ENCODE data around the gene MLX.
A peak's percentile ranks its signal among the peaks of the same experiment; 100 is the strongest.

DNA sequence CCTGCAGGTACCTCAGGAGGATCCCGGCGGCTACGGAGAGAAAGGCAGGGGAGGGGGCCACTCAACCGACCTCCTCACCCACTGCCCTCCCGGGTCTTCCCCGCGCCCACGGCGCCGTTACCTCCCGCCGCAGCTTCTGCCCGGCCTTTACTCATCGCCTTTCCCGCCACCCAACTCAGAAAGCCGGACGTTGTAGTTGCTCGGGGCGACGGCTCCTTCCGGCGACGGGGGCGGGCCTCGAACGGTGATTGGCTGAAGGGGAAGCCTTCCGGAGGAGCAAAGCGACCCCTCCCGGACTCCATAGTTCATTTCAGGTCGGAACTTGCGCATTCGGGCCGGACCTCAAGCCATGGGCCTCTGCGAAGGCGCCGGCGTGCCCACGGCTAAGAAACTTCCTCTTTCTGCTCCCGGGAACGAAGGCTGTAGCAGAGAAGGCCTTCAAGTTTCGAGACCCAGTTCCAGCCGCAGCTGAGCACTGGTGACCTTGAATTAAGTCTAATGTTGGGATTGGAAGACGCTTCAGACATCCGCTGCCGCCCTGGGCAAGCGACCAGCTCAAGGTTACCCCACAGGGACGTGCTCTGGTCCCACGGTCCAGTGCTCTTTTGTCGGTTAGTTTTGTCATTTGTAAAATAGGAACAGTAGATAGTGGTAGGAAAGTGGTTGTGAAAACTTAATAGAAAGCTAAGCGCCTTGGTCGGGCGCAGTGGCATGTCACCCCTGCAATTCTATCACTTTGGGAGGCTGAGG is 10.8 kb downstream of the MLX start, which contains the start of gene PSMC3IP:
- no peak for TF ChIP-seq EP300 (IDR thresholded peaks at IDR 0.05)
- TF ChIP-seq, protein P1, sequence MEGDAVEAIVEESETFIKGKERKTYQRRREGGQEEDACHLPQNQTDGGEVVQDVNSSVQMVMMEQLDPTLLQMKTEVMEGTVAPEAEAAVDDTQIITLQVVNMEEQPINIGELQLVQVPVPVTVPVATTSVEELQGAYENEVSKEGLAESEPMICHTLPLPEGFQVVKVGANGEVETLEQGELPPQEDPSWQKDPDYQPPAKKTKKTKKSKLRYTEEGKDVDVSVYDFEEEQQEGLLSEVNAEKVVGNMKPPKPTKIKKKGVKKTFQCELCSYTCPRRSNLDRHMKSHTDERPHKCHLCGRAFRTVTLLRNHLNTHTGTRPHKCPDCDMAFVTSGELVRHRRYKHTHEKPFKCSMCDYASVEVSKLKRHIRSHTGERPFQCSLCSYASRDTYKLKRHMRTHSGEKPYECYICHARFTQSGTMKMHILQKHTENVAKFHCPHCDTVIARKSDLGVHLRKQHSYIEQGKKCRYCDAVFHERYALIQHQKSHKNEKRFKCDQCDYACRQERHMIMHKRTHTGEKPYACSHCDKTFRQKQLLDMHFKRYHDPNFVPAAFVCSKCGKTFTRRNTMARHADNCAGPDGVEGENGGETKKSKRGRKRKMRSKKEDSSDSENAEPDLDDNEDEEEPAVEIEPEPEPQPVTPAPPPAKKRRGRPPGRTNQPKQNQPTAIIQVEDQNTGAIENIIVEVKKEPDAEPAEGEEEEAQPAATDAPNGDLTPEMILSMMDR (IDR thresholded peaks at IDR 0.05) = peak in 3 of 4 experiments; percentile 35 to 62 (median 39)
- peak; percentile 59 to 64 for TF ChIP-seq POLR2A (IDR thresholded peaks at IDR 0.05)
- peak; percentile 90 for TF ChIP-seq POLR2AphosphoS5 (IDR thresholded peaks at IDR 0.05)
